Activated T-cell treated with anti-CD3 and anti-CD28 coated beads, Interleukin-2, amount 50 U/mL, for 72 hours (primary cell): Measurements from ENCODE around the gene TIMM29. TPM values are rescaled to one million over a fixed set of nuclear protein-coding genes. Genes with fewer than 3 reads are reported as not detected.

ENCODE experiments used
- ATAC-seq, 2 donors: fragments of 150-1000 bp; cut with Tn5 transposase; replicated peaks in 1 of 2; 2 replicates each; pipeline ENCODE4 v1.10.0; 2021; ENCODE audit warnings: moderate library complexity in 2 of 2, mild to moderate bottlenecking in 1 of 2
- DNase-seq, 2 donors: peaks; one replicate each; pipeline ENCODE4 v3.0.0; 2021 to 2022; ENCODE audit warnings: mixed read lengths in 1 of 2
- H3K27ac Mint-ChIP-seq: one replicate; pipeline ENCODE4 v1.8.0; 2022; ENCODE audit warnings: mild to moderate bottlenecking, moderate library complexity, mixed read lengths
- H3K27me3 Mint-ChIP-seq: one replicate; pipeline ENCODE4 v1.8.0; 2022; ENCODE audit warnings: low read depth, mixed read lengths
- H3K36me3 Mint-ChIP-seq, 2 donors: one replicate each; pipeline ENCODE4 v1.8.0; 2022; ENCODE audit warnings: mixed read lengths in 2 of 2, mild to moderate bottlenecking in 1 of 2; ENCODE audit not compliant: insufficient read depth in 2 of 2
- H3K4me1 Mint-ChIP-seq: one replicate; pipeline ENCODE4 v1.8.0; 2022; ENCODE audit warnings: low read depth, mixed read lengths
- H3K4me3 Mint-ChIP-seq, 2 donors: one replicate each; pipeline ENCODE4 v1.8.0; 2022; ENCODE audit warnings: mild to moderate bottlenecking in 2 of 2, mixed read lengths in 2 of 2, moderate library complexity in 2 of 2
- H3K9me3 Mint-ChIP-seq, 2 donors: one replicate each; pipeline ENCODE4 v1.8.0; 2022; ENCODE audit warnings: mixed read lengths in 2 of 2
- total RNA-seq, 2 donors: library from RNA; stranded (reverse); gene quantifications; one replicate each; pipeline ENCODE4 v1.2.3, GENCODE V29; 2022

Gene TIMM29
- total RNA-seq, 2 donors from 2014 or later, result 20.3 to 20.9 TPM

GRCh38 chr19:10965398-10965797, 36.8 kb downstream of the TIMM29 start:
- DNase-seq, result no peak
- H3K4me1 Mint-ChIP-seq, result peaks cover 60% of the 10 kb centered on the region
- no peak overlapping the region for H3K4me3 Mint-ChIP-seq
- peaks cover 0 to 2% of the 10 kb centered on the region in 2 donors for H3K36me3 Mint-ChIP-seq
- H3K9me3 Mint-ChIP-seq, result no peaks in the 10 kb centered on the region
- no peaks in the 10 kb centered on the region for H3K27me3 Mint-ChIP-seq
- peak overlapping the region; percentile 26 for H3K27ac Mint-ChIP-seq
- ATAC-seq, result no peak

GRCh38 chr19:10966809-10967208, 38.2 kb downstream of the TIMM29 start:
- Mint-ChIP-seq H3K27me3 (no peaks in the 10 kb centered on the region), H3K4me3 (no peak overlapping the region), H3K9me3 (no peaks in the 10 kb centered on the region), H3K4me1 (peaks cover 60% of the 10 kb centered on the region), H3K36me3 (peaks cover 0 to 2% of the 10 kb centered on the region in 2 donors), H3K27ac (no peak overlapping the region)
- ATAC-seq, result no peak
- DNase-seq, result no peak

DNA sequence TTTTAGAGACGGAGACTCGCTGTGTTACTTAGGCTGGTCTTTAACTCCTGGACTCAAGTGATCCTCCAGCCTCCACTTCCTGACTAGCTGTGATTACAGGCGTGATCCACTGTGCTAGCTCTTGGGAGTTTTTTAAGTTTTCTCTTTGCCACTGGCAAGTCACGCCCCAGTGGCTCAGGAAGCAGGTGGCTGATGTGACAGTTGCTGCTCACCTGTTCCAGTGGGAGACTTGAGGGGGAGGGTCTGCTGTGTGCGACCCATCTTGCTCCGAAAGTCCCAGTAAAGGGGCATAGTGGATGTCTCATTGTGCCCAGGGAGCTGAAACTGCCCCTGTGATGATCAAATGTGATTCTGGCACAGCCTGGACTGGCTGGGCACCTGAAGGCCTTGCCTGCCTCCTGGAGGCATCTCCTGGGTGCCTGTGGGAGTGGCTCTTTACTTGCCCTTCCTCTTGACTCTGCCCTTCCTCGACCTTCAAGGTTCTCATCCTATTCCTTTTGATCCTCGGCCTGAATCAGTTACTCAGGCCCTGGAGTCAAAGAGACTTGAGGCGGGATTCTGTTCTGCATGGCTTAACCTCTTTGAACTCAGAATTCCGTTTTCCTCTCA, 40.0 kb downstream of the TIMM29 start:
- no peak overlapping the region for H3K4me3 Mint-ChIP-seq
- H3K4me1 Mint-ChIP-seq, result peaks cover 44% of the 10 kb centered on the region

GRCh38 chr19:10971107-10971726, 42.6 kb downstream of the TIMM29 start:
- no peak for ATAC-seq
- DNase-seq, result no peak
- no peaks in the 10 kb centered on the region for H3K9me3 Mint-ChIP-seq
- H3K4me3 Mint-ChIP-seq, result no peak overlapping the region
- H3K36me3 Mint-ChIP-seq, result peaks cover 0 to 2% of the 10 kb centered on the region in 2 donors
- H3K27ac Mint-ChIP-seq, result no peak overlapping the region
- peaks cover 34% of the 10 kb centered on the region for H3K4me1 Mint-ChIP-seq
- no peaks in the 10 kb centered on the region for H3K27me3 Mint-ChIP-seq

More for the DNA sequence above, 40.0 kb downstream of the TIMM29 start:
- H3K36me3 Mint-ChIP-seq, result peaks cover 0 to 2% of the 10 kb centered on the region in 2 donors
- no peaks in the 10 kb centered on the region for H3K27me3 Mint-ChIP-seq
- H3K9me3 Mint-ChIP-seq, result no peaks in the 10 kb centered on the region
- peak overlapping the region; percentile 38 for H3K27ac Mint-ChIP-seq
- DNase-seq (no peak), ATAC-seq (no peak)

GRCh38 chr19:10975374-10976130, 46.9 kb downstream of the TIMM29 start:
- H3K4me1 Mint-ChIP-seq, result peaks cover 27% of the 10 kb centered on the region

DNA sequence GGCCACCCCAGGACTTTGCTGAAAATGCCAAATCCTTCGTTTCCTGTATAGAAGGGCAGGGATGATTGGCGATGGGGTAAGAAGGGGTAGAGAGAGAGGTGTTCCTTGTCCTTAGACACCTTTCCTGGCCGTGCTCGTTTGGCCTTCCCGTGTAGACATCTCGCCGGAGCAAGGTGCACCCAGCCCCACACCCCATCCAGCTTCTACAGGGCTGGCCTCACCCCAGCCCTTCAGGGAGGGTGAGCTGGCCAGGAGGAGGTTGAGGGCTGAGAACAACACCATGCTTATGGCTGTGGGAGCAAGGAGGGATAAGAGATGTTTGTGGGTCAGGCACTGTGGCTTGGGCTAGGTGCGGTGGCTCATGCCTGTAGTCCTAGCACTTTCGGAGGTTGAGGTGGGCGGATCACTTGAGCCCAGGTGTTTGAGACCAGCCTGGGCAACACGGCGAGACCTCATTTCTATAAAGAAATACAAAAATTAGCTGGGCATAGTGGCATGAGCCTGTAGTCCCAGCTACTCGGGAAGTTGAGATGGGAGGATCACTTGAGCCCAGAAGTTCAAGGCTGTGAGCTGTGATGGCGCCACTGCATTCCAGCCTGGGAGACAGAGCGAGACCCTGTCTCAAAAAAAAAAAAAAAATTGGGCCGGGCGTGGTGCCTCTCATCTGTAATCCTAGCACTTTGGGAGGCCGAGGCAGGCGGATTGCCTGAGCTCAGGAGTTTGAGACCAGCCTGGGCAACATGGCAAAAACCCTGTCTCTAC, 47.7 kb downstream of the TIMM29 start:
- no peak overlapping the region for H3K4me3 Mint-ChIP-seq
- peaks cover 26% of the 10 kb centered on the region for H3K4me1 Mint-ChIP-seq
- peaks cover 0 to 2% of the 10 kb centered on the region in 2 donors for H3K36me3 Mint-ChIP-seq
- ATAC-seq, result no peak
- no peak for DNase-seq
- H3K9me3 Mint-ChIP-seq, result no peaks in the 10 kb centered on the region
- H3K27me3 Mint-ChIP-seq, result no peaks in the 10 kb centered on the region
- peak overlapping the region; percentile 11 for H3K27ac Mint-ChIP-seq

More at GRCh38 chr19:10975374-10976130, 46.9 kb downstream of the TIMM29 start:
- no peaks in the 10 kb centered on the region for H3K9me3 Mint-ChIP-seq
- no peak overlapping the region for H3K4me3 Mint-ChIP-seq
- peak overlapping the region; percentile 11 for H3K27ac Mint-ChIP-seq
- no peaks in the 10 kb centered on the region for H3K27me3 Mint-ChIP-seq
- ATAC-seq, result no peak
- DNase-seq, result no peak
- peaks cover 0 to 2% of the 10 kb centered on the region in 2 donors for H3K36me3 Mint-ChIP-seq

- no peak overlapping the region for H3K4me3 Mint-ChIP-seq
- no peaks in the 10 kb centered on the region for H3K27me3 Mint-ChIP-seq
- peaks cover 0 to 2% of the 10 kb centered on the region in 2 donors for H3K36me3 Mint-ChIP-seq
- H3K9me3 Mint-ChIP-seq, result no peaks in the 10 kb centered on the region
- ATAC-seq (no peak), DNase-seq (no peak)
- H3K27ac Mint-ChIP-seq, result peak overlapping the region; percentile 17
- peaks cover 26% of the 10 kb centered on the region for H3K4me1 Mint-ChIP-seq
Observed at GRCh38 chr19:10977742-10978092, 49.1 kb downstream of the TIMM29 start.

Other genes starting within 250 kb of the TIMM29 start
- gene QTRT1, start 227.4 kb upstream of the TIMM29 start, total RNA-seq, result 10 to 100 TPM; 48.9 to 49.5 TPM
- gene DNM2, start 210.7 kb upstream of the TIMM29 start, total RNA-seq, result 100 to 1,000 TPM; 241 to 266 TPM
- 10 to 100 TPM; 19.6 to 21.1 TPM for gene TMED1, start 92.6 kb upstream of the TIMM29 start, total RNA-seq
- 1 to 10 TPM; 6.2 to 9.9 TPM for gene C19orf38, start 80.4 kb upstream of the TIMM29 start, total RNA-seq
- 10 to 100 TPM; 85.0 to 99.5 TPM for gene CARM1, start 57.3 kb upstream of the TIMM29 start, total RNA-seq
- 10 to 100 TPM; 47.0 to 47.9 TPM for gene YIPF2, start 172 bp upstream of the TIMM29 start, total RNA-seq
- 10 to 100 TPM; 80.5 to 83.2 TPM for gene SMARCA4, start 32.2 kb downstream of the TIMM29 start, total RNA-seq
- gene LDLR, start 160.7 kb downstream of the TIMM29 start, total RNA-seq, result 10 to 100 TPM; 23.3 to 31.0 TPM
- 10 to 100 TPM; 43.6 to 46.8 TPM for gene SPC24, start 227.0 kb downstream of the TIMM29 start, total RNA-seq